C4-2B (cell line): ENCODE measurements around the gene ERMARD.

Experiments used
- CTCF ChIP-seq: fragments of 450-650 bp; conservative IDR thresholded peaks from 2 replicates; pipeline ENCODE4 v1.5.1; 2017; ENCODE audit warnings: mild to moderate bottlenecking
- ZFX ChIP-seq: fragments of 450-650 bp; IDR thresholded peaks from 2 replicates; pipeline ENCODE4 v1.6.1; 2017

DNA sequence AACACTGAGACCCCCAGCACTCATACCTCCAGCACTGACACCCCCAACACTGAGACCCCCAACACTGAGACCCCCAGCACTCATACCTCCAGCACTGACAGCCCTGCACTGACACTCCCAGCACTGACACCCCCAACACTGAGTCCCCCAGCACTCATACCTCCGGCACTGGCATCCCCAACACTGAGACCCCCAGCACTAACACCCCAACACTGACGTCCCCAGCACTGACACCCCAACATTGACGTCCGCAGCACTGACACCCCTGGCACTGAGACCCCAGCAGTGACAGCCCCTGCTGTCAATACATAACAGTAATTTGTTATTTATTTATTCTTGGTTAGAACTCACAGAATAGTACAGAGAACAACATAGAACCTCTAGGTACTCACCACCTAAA, 58.0 kb downstream of the ERMARD start:
- no peak for TF ChIP-seq CTCF
- no peak for TF ChIP-seq ZFX
